Measurements from ENCODE around the gene RASGRF2. TPM values are rescaled to one million over a fixed set of nuclear protein-coding genes. Genes with fewer than 3 reads are reported as not detected.

Gene RASGRF2
- polyA plus RNA-seq, 2 of the 4 experiments (the other 2 are of a cell fraction): 1.4 to 2.1 TPM

- Histone ChIP-seq H3K4me3 (no peak overlapping the region), H3K9me3 (no peaks in the 10 kb centered on the region), H3K4me2 (no peak overlapping the region), H3K4me1 (no peaks in the 10 kb centered on the region), H3K27ac (no peak overlapping the region)
- DNase-seq (ENCODE audit: low read depth in 1 of 2, low spot score in 1 of 2): no peak
- ChIA-PET CTCF (no interaction called here), POLR2A (no interaction called here)
- ATAC-seq: no peak
- FAIRE-seq: no peak
- TF ChIP-seq RARB (CRISPR knock-in tag; IDR thresholded peaks at IDR 0.05) (no peak), ZFP36 (IDR thresholded peaks at IDR 0.05; ENCODE audit: borderline replicate concordance, partially characterized antibody) (no peak), FOSB (CRISPR knock-in tag; IDR thresholded peaks at IDR 0.05) (no peak), MAZ (IDR thresholded peaks at IDR 0.05; ENCODE audit: borderline replicate concordance, low read depth, low read length) (no peak), GATA3 (IDR thresholded peaks at IDR 0.05; ENCODE audit: borderline replicate concordance) (no peak), SREBF2 (IDR thresholded peaks at IDR 0.05) (no peak), NFE2L2 (conservative IDR thresholded peaks at IDR 0.05; ENCODE audit: low read length) (no peak), NR3C1 (IDR thresholded peaks at IDR 0.05) (no peak), HEYL (CRISPR knock-in tag; IDR thresholded peaks at IDR 0.05) (no peak), NPAS2 (CRISPR knock-in tag; IDR thresholded peaks at IDR 0.05; ENCODE audit: borderline replicate concordance) (no peak), RNF2 (IDR thresholded peaks at IDR 0.05; ENCODE audit: borderline replicate concordance, low read depth) (no peak), EP300 (IDR thresholded peaks at IDR 0.05) (no peak), USF2 (IDR thresholded peaks at IDR 0.05) (no peak), HOXA7 (CRISPR knock-in tag; IDR thresholded peaks at IDR 0.05) (no peak), ZC3H11A (IDR thresholded peaks at IDR 0.05) (no peak), HDAC2 (IDR thresholded peaks at IDR 0.05) (no peak), ESRRA (IDR thresholded peaks at IDR 0.05; ENCODE audit: borderline replicate concordance, low read length) (no peak), RFX5 (IDR thresholded peaks at IDR 0.05) (no peak), ZSCAN20 (CRISPR knock-in tag; IDR thresholded peaks at IDR 0.05) (no peak)
- TF ChIP-seq, protein P1, sequence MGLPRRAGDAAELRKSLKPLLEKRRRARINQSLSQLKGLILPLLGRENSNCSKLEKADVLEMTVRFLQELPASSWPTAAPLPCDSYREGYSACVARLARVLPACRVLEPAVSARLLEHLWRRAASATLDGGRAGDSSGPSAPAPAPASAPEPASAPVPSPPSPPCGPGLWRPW (IDR thresholded peaks at IDR 0.05): no peak
- 87% methylated on average over 27 of the region's 27 CpGs for WGBS (ENCODE audit: missing lambda C conversion rate)
Measured at GRCh38 chr5:81086881-81087281, 126.7 kb downstream of the RASGRF2 start.

DNA sequence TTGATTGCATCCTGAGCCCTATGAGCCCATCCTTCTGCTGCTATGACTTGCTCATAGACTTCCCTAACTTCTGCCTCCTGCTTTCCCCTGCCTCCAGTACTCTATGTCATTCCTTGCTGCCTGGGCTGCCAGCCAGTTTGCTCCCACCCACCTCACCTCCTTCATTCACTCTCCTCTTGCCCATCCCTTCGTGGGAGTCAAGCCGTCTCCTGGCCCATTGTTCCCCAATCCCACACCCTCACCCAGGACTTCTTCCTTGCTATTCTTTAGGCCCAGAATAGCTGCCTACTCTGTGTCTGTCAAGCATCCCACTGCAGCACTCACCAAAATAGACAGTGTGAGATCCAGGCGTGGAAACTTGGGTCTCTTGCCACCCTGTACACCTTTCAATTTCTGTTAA lies 131.0 kb downstream of the RASGRF2 start:
- no peak for TF ChIP-seq BHLHE40 (IDR thresholded peaks at IDR 0.05; ENCODE audit: low read depth, low read length)
- no peak for TF ChIP-seq ZNF302 (CRISPR knock-in tag; IDR thresholded peaks at IDR 0.05)
- TF ChIP-seq, protein P1 (IDR thresholded peaks at IDR 0.05): no peak
- Histone ChIP-seq H3K27ac (no peak overlapping the region), H3K4me1 (no peaks in the 10 kb centered on the region), H3K4me3 (no peak overlapping the region), H3K9me3 (no peaks in the 10 kb centered on the region), H3K4me2 (no peak overlapping the region)
- POLR2A ChIA-PET: no interaction called here
- ATAC-seq (no peak), FAIRE-seq (no peak), DNase-seq (ENCODE audit: low read depth in 1 of 2, low spot score in 1 of 2) (no peak)
- WGBS (ENCODE audit: missing lambda C conversion rate): 68% methylated on average over 3 of the region's 3 CpGs
- CTCF ChIA-PET: no interaction called here

- Histone ChIP-seq H3K4me1 (no peaks in the 10 kb centered on the region), H3K9me3 (no peaks in the 10 kb centered on the region), H3K4me2 (no peak overlapping the region), H3K4me3 (no peak overlapping the region), H3K27ac (no peak overlapping the region)
- POLR2A ChIA-PET: no interaction called here
- no peak for DNase-seq (ENCODE audit: low read depth in 1 of 2, low spot score in 1 of 2)
- FAIRE-seq: no peak
- 62% methylated on average over 2 of the region's 2 CpGs for WGBS (ENCODE audit: missing lambda C conversion rate)
- 0 out of 6 replicates have a peak, but pooled peaks of 1 of the 2 experiments have one; percentile 45 for ATAC-seq
- CTCF ChIA-PET: no interaction called here
- no peak for TF ChIP-seq PHF8 (IDR thresholded peaks at IDR 0.05; ENCODE audit: borderline replicate concordance, low read depth)
- TF ChIP-seq TFCP2L1 (CRISPR knock-in tag; IDR thresholded peaks at IDR 0.05): no peak
- no peak for TF ChIP-seq SMC3 (IDR thresholded peaks at IDR 0.05)
- no peak for TF ChIP-seq HDAC2 (IDR thresholded peaks at IDR 0.05)
- TF ChIP-seq HOXA7 (CRISPR knock-in tag; IDR thresholded peaks at IDR 0.05): no peak
- TF ChIP-seq ZNF302 (CRISPR knock-in tag; IDR thresholded peaks at IDR 0.05): no peak
- no peak for TF ChIP-seq ATOH8 (CRISPR knock-in tag; IDR thresholded peaks at IDR 0.05; ENCODE audit: low read depth)
- TF ChIP-seq CHD2 (IDR thresholded peaks at IDR 0.05; ENCODE audit: low read length, partially characterized antibody): no peak
- no peak for TF ChIP-seq RARB (CRISPR knock-in tag; IDR thresholded peaks at IDR 0.05)
- TF ChIP-seq ZC3H11A (IDR thresholded peaks at IDR 0.05): no peak
Measured at GRCh38 chr5:81093536-81094196, 133.5 kb downstream of the RASGRF2 start.

Data from A549 (cell line).